ENCODE measurements around the gene THRB.

GRCh38 chr3:24192469-24193056, 302.1 kb downstream of the THRB start:
- TF ChIP-seq POLR2A (IDR thresholded peaks at IDR 0.05; ENCODE audit: low read depth, low read length) (no peak), POLR2AphosphoS5 (IDR thresholded peaks at IDR 0.05; ENCODE audit: low read depth, low read length) (no peak), TAF1 (IDR thresholded peaks at IDR 0.05; ENCODE audit: low read depth, low read length) (no peak), POU2F2 (IDR thresholded peaks at IDR 0.05; ENCODE audit: low read depth, low read length) (no peak), PAX5 (IDR thresholded peaks at IDR 0.05; ENCODE audit: insufficient read depth, low read length, severe bottlenecking) (no peak)
